NCI-H446 treated with DMSO at 0.1 percent for 48 hours (cell line): ENCODE measurements around the gene NRSN2.
"Not testable (repeated sequence)": the region's sequence is repeated elsewhere in the genome, so short reads cannot be mapped to it uniquely, and the experiment has no call there.

ENCODE experiments used
- DNase-seq: peaks from one replicate; lab custom pipeline; 2025; lab: John Stamatoyannopoulos, UW

NRSN2 gene

DNA sequence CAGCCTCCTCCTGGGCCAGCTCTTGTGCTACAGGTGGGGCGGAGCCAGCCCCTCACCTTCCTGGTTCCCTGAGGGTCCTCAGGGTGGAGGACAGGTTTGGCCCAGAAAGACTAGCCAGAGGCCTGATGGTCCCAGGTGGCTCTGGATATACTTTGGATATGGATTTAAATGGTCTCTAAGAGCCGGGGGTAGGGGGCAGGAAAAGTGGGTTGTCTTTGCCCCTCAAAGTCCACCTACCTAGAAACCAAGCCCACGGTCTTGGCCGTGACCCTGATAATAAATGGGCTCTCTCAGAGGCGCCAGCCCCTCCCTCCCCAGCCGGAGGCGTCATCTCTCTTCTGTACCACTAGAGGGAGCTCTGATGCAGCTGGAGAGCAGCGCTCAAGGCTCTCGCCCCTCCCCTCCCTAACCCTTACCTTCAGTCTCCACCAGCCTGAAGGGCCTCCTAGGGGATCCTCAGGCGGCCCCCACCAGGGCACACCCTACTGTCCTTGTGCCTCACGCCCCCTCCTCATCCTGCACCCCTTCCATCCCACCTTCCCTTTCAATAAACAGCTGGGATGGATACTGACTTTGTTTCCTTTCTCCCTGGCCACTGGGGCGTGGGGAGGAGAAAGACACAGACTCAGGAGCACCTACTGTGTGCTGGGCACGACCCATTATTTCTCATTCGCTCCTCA, 7.5 kb downstream of the NRSN2 start:
- peak; percentile 26 for DNase-seq

- DNase-seq, result not testable (repeated sequence)
Observed at GRCh38 chr20:356154-356553, 9.2 kb downstream of the NRSN2 start.

- DNase-seq, result no peak
Observed at GRCh38 chr20:356745-357144, 9.8 kb downstream of the NRSN2 start.

- DNase-seq, result no peak
Observed at GRCh38 chr20:358891-359555, 12.1 kb downstream of the NRSN2 start.

DNA sequence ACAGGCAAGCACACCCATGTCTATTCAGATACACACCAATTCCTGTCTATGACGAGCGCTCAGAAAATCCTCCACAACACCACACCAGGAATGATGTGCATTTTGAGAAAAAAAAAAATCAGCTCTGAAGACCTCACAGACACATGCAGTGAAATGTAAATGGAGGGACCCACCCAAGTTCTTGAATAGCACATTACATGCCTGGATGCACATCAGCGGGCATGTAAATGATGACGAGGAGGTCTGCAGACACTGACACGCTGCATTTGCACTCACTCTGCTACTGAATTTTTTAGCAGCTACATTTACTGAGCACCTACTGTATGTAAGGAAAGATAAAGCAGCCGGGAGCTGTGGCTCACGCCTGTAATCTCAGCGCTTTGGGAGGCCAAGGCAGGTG, 14.7 kb downstream of the NRSN2 start:
- DNase-seq, result no peak

DNA sequence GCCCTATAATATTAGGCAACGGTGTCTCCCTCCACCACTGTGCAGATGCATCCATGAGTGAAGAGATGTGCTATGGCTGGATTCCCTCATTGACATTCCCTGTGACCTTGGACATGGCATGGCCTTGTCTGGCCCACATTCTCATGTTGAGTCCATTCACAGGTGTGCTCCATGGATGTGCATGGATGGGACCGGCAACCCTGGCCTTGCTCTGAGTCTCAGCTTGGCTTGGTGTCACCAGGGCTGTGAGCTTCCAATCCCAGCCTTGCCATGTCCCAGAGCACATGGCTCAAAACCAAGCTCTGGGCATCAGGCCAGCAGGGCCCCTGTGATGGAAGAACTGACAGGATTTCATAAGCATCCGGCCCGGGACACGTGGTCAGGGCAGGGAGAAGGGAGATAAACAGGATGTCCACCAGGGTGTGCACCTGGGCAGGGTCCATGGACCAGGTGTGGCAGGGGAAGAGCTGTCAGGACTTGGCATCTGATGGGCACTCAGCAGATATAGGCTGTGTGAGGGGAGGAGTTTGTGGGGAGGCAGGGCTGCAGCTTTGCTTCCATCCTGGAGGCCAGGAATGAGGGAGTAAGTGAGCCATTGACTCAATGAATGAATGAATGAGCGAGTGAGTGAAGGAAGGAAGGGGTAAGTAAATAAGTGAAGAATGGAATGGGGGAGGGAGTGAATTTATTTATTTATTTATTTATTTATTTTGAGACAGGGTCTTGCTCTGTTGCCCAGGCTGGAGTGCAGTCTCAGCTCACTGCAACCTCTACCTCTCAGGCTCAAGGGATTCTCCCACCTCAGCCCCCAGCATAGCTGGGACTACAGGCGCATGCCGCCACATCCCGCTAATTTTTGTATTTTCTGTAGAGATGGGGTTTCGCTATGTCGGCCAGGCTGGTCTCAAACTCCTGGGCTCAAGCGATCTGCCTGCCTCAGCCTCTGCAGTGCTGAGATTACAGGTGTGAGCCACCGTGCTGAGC, 15.7 kb downstream of the NRSN2 start:
- peak; percentile 63 for DNase-seq

DNA sequence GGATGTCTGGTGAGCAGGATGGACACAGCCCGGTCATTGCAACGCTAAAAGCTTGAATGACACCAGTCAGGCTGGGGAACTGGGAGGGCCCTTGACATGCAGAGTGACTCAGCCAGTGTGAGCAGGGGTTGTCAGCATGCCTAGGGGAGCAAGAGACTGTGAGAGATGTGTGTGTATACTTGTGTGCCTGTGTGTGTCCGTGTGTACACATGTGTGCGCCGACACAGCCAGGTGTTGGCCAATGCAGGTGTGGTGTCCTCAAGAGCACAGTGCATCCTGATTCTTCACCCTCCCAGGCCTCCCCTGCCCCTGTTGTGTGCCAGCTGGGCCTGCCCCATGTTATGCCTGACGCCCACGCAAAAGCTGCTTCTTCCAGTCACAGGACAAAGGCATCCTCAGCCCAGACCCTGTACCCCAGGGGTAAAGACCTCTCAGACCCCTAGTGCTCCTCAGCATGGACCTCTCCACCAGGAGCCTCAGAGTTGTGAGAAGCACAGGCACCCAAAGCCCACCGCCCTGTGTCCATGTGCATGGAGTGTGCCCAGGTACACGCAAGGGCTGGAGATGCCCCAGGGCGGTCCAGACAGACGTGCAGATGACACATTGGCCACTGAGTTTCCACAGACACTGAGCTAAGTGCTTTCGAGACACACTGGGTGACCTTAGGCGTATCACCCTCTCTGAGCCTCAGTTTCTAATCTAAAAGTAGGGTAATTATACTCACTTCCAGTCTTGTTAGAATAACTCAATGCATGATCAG, 16.6 kb downstream of the NRSN2 start:
- no peak for DNase-seq

- no peak for DNase-seq
Observed at GRCh38 chr20:364905-365794, 18.2 kb downstream of the NRSN2 start.

- DNase-seq, result no peak
Observed at GRCh38 chr20:366041-366718, 19.3 kb downstream of the NRSN2 start.

GRCh38 chr20:366719-367485, 20.0 kb downstream of the NRSN2 start:
- no peak for DNase-seq

- DNase-seq, result no peak
Observed at GRCh38 chr20:367486-367887, 20.6 kb downstream of the NRSN2 start.

DNA sequence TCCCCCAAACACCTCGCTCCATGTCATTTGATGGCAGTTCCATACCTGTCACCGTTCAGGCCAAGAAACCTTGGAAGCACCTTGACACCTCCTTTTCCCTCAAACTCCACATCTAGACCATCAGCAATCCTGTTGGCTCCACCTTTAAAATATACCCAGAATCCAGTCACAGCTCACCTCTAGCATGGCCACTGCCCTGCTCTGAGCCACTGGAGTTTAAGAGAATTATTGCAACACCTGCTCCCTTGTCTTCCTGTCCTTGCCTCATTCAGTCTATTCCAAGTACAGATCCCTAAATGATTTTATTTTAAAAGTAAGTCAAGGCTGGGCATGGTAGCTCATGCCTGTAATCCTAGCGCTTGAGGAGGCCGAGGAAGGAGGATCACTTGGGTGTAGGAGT, 22.0 kb downstream of the NRSN2 start:
- DNase-seq, result no peak

DNA sequence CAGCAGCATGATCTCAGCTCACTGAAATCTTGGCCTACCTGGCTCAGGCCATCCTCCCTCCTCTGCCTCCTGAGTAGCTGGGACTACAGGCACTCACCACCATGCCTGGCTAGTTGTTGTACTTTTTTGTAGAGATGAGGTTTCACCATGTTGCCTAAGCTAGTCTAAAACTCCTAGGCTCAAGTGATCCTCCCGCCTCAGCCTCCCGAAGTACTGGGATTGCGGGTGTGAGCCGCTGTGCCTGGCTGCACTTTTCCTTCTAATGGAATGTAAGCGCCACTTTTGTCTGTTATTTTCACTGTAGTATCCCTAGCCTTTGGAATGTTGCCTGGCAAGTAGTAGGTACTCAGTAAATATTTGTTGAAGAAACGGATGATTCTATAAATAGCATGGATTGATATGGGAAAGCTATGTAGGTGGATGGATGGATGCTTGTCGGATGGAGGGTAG, 23.3 kb downstream of the NRSN2 start:
- DNase-seq, result no peak

GRCh38 chr20:370977-371754, 24.3 kb downstream of the NRSN2 start:
- DNase-seq, result no peak

GRCh38 chr20:371755-372542, 25.0 kb downstream of the NRSN2 start:
- no peak for DNase-seq

- not testable (repeated sequence) for DNase-seq
Observed at GRCh38 chr20:372543-373082, 25.7 kb downstream of the NRSN2 start.

GRCh38 chr20:373171-373890, 26.4 kb downstream of the NRSN2 start:
- no peak for DNase-seq
